HEK293 (cell line): ENCODE results near the gene SAMD8.
"Not testable (repeated sequence)": the region's sequence is repeated elsewhere in the genome, so short reads cannot be mapped to it uniquely, and the experiment has no call there.

Experiments used
- PBX3 ChIP-seq: sonication (generic); formaldehyde crosslinking; IDR thresholded peaks from 2 replicates; pipeline ENCODE4 v1.8.1; 2022; ENCODE audit warnings: mild to moderate bottlenecking, moderate library complexity, missing genetic modification reagents
- SALL2 ChIP-seq: fragments of 450-650 bp; formaldehyde crosslinking; IDR thresholded peaks from 2 replicates; pipeline ENCODE4 v1.5.0; 2017; ENCODE audit warnings: missing biosample characterization, mild to moderate bottlenecking, missing genetic modification characterization, borderline replicate concordance
- SP2 ChIP-seq: fragments of 450-650 bp; formaldehyde crosslinking; IDR thresholded peaks from 2 replicates; pipeline ENCODE4 v1.5.1; 2016; ENCODE audit warnings: missing biosample characterization, missing genetic modification characterization
- ZNF155 ChIP-seq: fragments of 450-650 bp; formaldehyde crosslinking; IDR thresholded peaks from 2 replicates; pipeline ENCODE4 v1.5.1; 2016; ENCODE audit warnings: missing biosample characterization, missing genetic modification characterization
- ZNF623 ChIP-seq: fragments of 450-650 bp; formaldehyde crosslinking; IDR thresholded peaks from 2 replicates; pipeline ENCODE4 v1.5.1; 2016; ENCODE audit warnings: missing biosample characterization, missing genetic modification characterization
- ZNF624 ChIP-seq: fragments of 450-650 bp; formaldehyde crosslinking; IDR thresholded peaks from 2 replicates; pipeline ENCODE4 v1.5.1; 2017; ENCODE audit warnings: missing biosample characterization, missing genetic modification characterization
- TF ChIP-seq, protein P1 (sequence below): fragments of 450-650 bp; formaldehyde crosslinking; IDR thresholded peaks from 2 replicates; pipeline ENCODE4 v1.5.1; 2017; ENCODE audit warnings: missing biosample characterization, mild to moderate bottlenecking, missing genetic modification characterization, moderate library complexity
- TF ChIP-seq, protein P2 (sequence below): fragments of 450-650 bp; formaldehyde crosslinking; IDR thresholded peaks from 2 replicates; pipeline ENCODE4 v1.5.1; 2016; ENCODE audit warnings: missing biosample characterization, missing genetic modification characterization
- TF ChIP-seq, protein P3 (sequence below): fragments of 450-650 bp; formaldehyde crosslinking; IDR thresholded peaks from 2 replicates; pipeline ENCODE4 v1.5.1; 2016; ENCODE audit warnings: missing biosample characterization, missing genetic modification characterization

DNA sequence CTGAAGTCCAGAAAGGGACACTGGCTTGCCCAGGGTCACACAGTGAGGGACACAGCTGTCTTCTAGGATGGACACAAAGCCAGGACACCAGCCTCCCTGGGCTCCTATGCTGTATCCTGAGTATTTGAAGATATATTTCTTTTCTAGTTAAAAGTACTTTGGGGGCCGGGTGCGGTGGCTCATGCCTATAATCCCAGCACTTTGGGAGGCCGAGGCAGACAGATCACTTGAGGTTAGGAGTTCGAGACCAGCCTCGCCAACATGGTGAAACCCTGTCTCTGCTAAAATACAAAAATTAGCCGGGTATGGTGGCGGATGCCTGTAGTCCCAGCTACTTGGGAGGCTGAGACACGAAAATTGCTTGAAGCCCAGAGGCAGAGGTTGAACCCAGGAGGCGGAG, 4.6 kb upstream of the SAMD8 start:
- TF ChIP-seq, protein P1, sequence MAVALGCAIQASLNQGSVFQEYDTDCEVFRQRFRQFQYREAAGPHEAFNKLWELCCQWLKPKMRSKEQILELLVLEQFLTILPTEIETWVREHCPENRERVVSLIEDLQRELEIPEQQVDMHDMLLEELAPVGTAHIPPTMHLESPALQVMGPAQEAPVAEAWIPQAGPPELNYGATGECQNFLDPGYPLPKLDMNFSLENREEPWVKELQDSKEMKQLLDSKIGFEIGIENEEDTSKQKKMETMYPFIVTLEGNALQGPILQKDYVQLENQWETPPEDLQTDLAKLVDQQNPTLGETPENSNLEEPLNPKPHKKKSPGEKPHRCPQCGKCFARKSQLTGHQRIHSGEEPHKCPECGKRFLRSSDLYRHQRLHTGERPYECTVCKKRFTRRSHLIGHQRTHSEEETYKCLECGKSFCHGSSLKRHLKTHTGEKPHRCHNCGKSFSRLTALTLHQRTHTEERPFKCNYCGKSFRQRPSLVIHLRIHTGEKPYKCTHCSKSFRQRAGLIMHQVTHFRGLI = not testable (repeated sequence)
- TF ChIP-seq, protein P2, sequence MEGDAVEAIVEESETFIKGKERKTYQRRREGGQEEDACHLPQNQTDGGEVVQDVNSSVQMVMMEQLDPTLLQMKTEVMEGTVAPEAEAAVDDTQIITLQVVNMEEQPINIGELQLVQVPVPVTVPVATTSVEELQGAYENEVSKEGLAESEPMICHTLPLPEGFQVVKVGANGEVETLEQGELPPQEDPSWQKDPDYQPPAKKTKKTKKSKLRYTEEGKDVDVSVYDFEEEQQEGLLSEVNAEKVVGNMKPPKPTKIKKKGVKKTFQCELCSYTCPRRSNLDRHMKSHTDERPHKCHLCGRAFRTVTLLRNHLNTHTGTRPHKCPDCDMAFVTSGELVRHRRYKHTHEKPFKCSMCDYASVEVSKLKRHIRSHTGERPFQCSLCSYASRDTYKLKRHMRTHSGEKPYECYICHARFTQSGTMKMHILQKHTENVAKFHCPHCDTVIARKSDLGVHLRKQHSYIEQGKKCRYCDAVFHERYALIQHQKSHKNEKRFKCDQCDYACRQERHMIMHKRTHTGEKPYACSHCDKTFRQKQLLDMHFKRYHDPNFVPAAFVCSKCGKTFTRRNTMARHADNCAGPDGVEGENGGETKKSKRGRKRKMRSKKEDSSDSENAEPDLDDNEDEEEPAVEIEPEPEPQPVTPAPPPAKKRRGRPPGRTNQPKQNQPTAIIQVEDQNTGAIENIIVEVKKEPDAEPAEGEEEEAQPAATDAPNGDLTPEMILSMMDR = not testable (repeated sequence)
- not testable (repeated sequence) for TF ChIP-seq SP2 (tag by site-specific recombination); PBX3 (CRISPR knock-in tag); ZNF155; ZNF623 (tag by site-specific recombination); SALL2 (tag by site-specific recombination); ZNF624 (tag by site-specific recombination)
- TF ChIP-seq, protein P3, sequence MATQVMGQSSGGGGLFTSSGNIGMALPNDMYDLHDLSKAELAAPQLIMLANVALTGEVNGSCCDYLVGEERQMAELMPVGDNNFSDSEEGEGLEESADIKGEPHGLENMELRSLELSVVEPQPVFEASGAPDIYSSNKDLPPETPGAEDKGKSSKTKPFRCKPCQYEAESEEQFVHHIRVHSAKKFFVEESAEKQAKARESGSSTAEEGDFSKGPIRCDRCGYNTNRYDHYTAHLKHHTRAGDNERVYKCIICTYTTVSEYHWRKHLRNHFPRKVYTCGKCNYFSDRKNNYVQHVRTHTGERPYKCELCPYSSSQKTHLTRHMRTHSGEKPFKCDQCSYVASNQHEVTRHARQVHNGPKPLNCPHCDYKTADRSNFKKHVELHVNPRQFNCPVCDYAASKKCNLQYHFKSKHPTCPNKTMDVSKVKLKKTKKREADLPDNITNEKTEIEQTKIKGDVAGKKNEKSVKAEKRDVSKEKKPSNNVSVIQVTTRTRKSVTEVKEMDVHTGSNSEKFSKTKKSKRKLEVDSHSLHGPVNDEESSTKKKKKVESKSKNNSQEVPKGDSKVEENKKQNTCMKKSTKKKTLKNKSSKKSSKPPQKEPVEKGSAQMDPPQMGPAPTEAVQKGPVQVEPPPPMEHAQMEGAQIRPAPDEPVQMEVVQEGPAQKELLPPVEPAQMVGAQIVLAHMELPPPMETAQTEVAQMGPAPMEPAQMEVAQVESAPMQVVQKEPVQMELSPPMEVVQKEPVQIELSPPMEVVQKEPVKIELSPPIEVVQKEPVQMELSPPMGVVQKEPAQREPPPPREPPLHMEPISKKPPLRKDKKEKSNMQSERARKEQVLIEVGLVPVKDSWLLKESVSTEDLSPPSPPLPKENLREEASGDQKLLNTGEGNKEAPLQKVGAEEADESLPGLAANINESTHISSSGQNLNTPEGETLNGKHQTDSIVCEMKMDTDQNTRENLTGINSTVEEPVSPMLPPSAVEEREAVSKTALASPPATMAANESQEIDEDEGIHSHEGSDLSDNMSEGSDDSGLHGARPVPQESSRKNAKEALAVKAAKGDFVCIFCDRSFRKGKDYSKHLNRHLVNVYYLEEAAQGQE (tag by site-specific recombination) = not testable (repeated sequence)
